SIG-M5 treated with dmso at 0.1 percent for 504 hours (cell line): ENCODE measurements around the gene CHTF8.

Experiments
- DNase-seq: peaks from one replicate; lab custom pipeline; 2025; ENCODE audit not compliant: unreplicated experiment; lab: John Stamatoyannopoulos, UW

Gene CHTF8

GRCh38 chr16:69088684-69089083 is 43.7 kb downstream of the CHTF8 start:
- no peak for DNase-seq

- DNase-seq = no peak
Observed at GRCh38 chr16:69087161-69087581, 45.2 kb downstream of the CHTF8 start.

GRCh38 chr16:69085032-69085695 is 47.2 kb downstream of the CHTF8 start:
- no peak for DNase-seq

- DNase-seq = no peak
Observed at GRCh38 chr16:69084289-69084688, 48.1 kb downstream of the CHTF8 start.

DNA sequence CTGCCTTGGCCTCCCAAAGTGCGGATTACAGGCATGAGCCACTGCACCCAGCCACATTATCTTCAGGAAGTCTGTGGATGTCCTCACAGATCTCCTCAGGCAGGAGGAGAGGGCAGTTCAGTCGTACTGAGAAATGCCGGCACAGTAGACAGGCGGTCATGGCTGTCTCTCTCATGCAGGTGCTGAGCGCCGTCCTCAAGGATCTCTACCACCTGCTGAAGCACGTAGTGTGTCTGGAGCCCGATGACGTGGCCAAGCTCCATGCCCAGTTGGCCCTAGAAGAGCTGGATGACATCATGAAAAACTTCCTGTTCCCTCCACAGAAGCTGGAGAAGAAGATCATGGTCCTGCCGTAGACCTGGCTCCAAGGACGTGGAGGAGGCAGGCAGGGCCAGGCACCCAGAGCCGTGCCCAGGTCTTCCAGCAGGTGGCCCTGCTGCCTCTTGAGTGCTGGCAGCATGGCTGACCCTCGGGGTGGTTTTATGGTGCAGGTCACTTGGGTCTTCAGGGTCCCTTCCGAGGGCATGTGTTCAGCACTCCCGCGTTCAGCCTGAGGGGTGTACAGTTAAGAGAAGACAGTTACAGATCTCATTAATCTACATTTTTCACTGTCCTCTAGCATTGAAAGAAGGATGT is 49.0 kb downstream of the CHTF8 start:
- DNase-seq = no peak

- DNase-seq = no peak
Observed at GRCh38 chr16:69079697-69080096, 52.7 kb downstream of the CHTF8 start.

GRCh38 chr16:69078073-69078472 is 54.3 kb downstream of the CHTF8 start:
- DNase-seq = no peak

GRCh38 chr16:69077251-69077650 is 55.1 kb downstream of the CHTF8 start:
- no peak for DNase-seq

- no peak for DNase-seq
Observed at GRCh38 chr16:69073181-69073702, 59.1 kb downstream of the CHTF8 start.

DNA sequence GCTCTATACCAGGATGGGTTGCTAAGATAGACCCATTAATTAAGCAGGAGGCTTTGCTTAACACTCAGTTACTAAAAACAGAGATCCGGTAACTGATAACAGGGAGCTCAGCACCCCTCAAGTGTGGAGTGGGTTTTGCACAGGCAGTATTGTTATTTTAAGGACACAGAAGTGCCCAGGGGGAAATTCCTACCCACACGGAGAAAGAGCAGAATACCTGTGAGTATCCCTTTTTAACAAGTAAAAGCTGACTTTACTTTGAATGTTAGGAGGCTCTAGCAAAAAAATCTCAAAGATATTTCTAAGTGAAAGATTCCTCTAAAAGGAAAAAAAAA is 59.8 kb downstream of the CHTF8 start:
- no peak for DNase-seq

DNA sequence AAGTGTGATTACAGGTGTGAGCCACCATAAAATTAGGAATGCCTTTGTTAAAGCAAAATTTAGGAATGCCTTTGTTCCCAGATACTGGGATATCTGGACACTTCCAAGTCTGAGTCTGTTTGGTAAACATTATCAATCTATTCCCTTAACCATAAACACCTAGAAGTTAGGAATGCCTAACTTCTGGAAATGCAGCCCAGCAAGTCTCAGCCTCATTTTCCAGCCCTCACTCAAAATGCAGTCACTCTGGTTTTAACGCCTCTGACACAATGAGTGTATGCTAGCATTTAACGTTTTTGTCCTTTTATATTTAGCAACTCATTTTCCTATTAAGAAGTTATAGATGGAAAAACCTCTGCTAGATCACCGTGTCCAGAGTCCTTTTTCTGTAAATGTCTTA is 61.4 kb downstream of the CHTF8 start:
- no peak for DNase-seq

- DNase-seq = no peak
Observed at GRCh38 chr16:69069504-69069903, 62.9 kb downstream of the CHTF8 start.
